GM21737 (cell line): ENCODE data around the gene SLC6A15.

ENCODE experiments used
- ATAC-seq: cut with Tn5 transposase; IDR thresholded peaks from one replicate; pipeline ENCODE4 v1.9.1; 2021; ENCODE audit warnings: mild to moderate bottlenecking, moderate library complexity; ENCODE audit not compliant: unreplicated experiment

SLC6A15 gene

DNA sequence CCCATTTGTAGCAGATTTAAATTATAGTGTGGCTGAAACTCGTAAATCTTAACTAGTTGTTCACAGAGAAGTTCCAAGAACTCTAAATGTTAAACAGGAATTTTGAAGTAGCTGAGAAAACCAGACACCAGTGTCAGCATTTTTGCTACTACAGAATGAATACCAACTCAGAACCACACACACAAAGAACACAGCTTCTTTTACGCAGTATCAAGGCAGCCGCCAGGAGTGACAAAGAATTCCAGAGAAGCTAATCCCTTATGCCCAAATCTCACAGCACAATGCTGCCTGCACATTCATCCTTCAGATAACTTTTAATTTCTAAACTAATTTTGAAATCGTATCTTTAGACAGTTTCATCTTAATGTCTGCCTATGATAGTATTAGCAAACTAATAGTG lies 37.4 kb downstream of the SLC6A15 start:
- ATAC-seq, result no peak

DNA sequence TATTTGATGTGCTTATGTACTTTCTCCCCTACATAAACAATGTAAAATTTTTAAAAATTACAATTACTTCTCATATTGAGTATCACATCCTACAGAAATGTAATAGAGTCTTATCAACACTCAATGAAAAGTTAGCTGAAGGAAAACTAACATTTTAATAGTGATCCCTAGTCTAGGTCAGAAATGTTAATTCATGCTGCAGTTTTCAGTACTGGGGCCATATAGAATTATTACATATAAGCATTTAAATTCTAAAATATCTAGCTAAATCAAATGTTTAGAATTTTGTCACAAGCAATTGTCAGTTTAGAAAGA lies 37.8 kb downstream of the SLC6A15 start:
- no peak for ATAC-seq

DNA sequence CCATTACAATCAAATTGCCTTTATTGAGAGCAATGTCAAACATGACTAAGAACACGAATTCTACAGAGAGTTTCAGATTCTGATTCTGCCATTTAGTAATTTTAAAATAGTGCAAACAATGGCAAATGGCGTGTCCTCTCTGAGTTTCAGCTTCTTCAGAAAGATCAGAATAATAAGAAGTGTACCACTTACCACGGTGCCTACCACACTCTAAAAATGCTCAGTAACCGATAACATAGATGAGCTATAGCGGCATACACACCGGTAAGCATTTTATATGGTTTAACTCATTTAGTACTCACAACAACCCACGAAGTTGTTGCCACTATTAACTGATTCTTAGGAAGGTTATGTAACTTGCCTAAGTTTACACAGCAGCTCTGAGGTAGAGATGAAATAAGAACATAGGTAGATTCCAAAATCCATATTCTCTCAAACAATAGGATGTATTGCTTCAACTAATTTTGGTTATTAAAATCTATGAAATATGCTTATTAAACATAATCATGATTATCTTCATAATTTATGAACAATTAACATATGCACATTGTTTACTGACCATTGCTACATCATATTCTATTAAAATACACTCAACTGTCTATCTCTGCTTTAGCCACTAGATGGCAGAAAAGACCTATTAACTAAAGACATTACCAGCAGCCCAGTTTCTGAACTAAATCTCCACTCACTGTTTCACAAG lies 38.3 kb downstream of the SLC6A15 start:
- ATAC-seq, result peak; percentile 90

DNA sequence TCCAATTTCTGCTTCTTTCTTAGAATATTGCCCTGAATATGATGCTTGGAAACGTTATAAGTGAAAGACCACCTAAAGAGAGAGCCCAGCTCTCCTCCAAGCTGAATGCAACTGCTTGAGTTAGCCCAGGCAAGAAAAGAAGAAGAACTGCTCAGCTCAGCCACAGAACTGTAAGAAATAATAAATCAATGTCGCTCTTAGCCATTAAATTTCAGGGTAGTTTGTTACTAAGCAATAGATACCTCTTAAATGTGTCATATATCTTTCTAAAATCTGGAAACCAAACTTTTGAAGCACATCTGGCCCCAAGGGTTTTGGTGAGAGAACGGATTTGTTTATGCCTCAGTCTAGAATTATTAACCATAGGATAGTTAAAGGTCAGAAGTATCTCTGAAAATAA lies 50.4 kb downstream of the SLC6A15 start:
- ATAC-seq, result no peak

DNA sequence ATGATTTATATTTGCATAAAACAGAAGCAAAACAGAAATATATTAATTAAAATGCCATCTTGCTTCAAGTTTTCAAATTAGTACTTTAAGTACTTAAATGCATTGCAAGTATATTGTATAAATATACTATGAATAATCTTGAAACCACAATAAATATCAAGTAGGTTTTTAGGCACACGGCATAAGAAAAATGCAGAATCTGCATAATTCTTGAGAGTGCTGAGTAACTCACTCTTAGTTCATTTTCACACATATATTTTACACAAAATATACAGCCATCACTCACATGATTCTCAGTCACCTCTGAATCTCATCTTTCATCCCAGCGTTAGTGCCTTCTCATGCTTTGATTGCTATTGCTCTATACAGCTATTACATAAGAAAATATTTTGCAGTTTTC lies 51.9 kb downstream of the SLC6A15 start:
- ATAC-seq, result no peak

DNA sequence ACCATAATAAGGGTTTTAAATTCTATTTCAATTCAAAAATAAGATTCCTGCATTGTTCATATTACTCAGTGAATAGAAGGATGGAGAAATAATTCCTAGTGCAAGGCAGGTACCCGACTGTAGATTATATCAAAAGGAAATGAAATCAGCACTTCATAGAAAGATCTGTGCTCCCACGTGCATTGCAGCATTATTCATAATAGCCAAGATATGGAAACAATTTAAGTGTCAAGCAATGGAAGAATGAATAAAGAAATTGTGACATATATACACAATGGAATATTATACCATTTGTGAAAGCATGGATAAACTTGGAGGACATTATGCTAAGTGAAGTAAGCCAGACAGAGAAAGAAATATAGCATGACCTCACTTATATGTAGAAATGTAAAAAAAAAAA lies 53.8 kb downstream of the SLC6A15 start:
- no peak for ATAC-seq

DNA sequence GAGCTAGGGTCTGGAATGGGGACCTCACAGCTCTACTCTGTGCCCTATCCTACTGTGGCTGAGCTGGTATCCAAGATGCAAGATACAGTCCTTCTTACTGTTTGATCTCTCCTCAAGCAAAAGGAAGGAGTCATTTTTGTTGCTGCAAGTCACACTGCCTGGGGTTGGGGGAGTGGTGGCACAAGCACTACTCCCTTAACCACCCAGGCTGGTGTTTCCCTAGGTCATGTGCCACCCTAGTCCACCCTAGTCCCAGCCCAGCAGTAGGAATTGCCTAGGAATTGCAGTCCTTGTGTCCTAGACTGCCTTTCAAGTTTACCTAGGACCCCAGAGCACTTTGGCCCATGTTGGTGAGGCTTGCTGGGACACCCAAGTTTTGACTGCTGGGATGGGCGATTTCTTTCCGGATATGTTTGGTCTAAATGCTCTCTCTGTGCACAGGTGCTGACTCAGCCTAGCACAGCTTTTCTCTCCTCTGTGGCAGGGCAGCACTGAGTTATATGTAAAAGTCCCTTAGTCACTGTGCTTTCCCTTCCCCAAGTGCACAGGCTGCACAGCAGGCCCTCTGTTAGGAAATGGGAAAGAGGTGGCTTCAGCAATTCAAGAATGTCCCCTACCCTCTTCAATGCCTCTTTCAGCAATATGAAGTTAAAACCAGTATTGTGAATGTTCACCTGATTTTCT lies 54.9 kb downstream of the SLC6A15 start:
- ATAC-seq, result no peak

DNA sequence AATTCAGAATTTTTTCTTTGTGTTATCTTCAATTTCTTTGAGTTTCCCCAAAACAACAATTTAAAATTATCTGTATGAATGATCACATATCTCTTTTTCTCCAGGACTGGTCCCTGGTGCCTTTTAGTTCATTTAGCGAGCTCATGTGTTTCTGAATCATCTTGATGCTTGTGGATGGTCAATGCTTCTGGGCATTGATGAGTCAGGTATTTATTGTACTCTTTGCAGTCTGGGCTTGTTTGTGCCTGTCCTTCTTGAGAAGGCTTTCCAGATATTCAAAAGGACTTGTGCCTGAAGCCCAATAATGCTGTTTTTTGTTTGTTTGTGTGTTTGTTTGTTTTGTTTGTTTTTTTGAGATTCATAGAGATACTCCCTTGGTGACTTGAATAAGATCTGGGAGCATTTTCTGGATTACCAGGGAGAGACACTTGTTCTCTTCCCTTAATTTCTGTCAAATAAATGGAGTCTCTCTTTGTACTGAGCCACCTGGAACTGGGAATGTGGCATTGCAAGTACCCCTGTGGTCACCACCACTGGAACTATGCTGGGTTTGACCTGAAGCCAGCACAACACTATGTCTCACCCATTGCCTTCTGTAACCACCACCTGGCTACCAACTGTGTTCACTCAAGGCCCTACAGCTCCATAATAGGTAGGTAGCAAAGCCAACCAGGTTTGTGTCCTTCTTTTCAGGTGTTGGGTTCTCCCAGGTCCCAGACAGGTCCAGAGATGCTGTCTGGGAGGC lies 56.3 kb downstream of the SLC6A15 start:
- ATAC-seq, result no peak

DNA sequence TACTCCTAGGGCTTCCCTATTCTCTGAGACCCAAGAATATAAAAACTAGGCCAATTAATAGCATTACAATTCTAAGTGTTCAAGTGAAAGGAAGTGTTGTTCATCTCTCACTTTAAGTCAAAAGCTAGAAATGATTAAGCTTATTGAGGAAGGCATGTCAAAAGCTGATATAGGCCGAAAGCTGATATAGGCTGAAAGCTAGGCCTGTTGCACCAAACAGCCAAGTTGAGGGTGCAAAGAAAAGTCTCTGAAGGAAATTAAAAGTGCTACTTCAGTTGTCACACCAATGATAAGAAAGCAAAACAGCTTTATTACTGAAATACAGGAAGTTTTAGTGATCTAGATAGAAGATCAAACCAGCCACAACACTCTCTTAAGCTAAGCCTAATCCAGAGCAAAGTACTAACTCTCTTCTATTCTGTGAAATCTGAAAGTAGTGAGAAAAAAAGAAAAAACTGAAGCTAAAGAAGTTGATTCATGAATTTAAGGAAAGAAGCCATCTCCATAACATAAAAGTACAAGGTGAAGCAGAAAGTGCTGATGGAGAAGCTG lies 68.9 kb downstream of the SLC6A15 start:
- ATAC-seq, result no peak

DNA sequence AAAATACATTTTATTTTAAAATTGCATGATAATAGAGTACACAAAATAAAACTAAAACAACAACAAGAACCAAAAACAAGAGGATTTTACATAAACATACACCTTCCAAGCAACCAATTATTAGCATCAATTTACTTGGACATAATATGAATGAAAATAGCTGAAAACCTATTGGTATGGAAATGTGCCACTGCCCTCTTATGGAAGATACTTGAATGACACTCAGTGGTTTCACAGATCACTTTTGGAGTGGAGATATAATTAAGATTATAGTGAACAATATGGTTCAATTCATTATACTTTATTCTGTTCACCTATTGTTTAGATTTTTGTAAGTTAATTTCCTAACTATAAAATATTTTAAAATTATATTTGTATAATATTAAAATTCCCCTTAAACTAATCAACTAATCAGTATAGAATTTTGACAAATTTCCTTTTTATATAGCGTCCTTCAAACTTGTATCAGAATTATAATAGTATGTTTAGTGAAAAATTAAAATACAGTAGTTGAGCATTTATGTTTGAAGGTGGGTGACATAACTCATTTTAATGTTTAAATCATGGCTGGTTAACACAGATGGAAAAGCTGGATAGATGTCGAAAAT lies 70.1 kb downstream of the SLC6A15 start:
- ATAC-seq, result no peak

DNA sequence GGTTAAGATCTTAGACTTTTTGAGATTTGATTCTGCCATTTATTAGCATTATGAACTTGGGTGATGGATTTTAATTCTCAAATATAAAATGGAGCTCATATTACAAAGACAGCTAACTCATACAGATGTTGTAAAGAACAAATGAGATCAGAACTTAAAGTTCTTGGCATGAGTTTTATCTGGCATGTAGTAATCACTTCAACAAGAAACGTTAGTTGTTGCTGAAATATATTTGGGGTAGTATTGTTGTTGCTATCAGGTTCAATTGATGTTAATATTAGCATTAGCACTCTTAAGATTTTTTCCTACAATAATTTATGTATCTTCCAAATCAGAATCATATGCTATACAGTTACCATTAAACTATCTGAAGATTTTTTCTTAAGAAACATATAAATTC lies 71.0 kb downstream of the SLC6A15 start:
- no peak for ATAC-seq

DNA sequence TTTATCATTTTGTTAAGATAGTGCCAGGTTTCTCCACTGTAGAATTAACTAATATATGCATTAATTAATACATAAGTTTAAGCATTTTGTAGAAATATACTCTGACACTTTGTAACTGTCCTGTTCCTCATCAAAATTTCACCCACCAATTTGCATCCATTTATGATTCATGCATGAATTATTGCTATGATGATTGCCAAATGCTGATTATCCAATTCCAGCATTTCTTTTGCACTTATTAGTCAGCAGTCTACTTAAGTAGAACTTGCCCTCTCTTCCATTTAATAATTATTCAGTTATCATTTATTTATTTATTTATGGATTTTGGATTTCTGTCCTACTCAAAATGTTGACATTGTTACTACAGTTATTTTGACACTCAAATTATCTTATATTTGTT lies 72.2 kb downstream of the SLC6A15 start:
- ATAC-seq, result no peak

DNA sequence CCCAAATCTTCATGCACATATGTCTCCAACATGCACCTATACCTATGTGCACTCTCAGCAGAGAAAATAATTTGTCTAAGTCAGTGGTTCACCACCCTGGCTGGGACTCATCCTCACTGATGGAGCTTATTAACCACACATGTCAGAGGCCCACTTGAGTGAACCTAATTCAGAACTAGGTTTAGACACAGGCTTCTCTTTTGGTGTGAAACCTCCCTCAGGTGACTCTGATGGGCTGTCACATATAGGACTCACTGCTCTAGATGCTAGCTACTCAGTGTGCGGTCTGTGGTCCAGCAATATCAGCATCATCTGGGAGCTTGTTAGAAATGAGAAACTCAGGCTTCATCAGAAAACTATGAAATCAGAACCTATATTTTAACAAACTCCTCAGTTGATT lies 85.7 kb downstream of the SLC6A15 start:
- no peak for ATAC-seq

DNA sequence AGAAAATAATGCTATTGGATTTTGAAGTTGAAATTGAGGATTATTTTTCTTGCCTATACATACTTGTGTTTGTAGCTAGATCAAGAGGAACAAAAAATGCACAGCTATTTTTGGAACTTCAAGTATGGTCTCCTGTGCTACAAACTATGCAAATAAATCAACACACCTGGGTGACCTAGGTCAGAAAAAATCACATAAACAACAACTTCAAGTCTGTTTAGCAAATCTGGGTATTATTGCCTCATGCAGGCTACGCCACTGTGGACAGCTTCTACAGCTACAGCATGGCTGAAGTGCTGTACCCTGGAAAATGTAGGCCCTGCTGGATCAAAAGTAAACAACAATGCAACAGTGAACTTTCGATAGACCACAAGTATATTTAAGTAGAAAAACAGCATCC lies 87.5 kb downstream of the SLC6A15 start:
- ATAC-seq, result no peak

DNA sequence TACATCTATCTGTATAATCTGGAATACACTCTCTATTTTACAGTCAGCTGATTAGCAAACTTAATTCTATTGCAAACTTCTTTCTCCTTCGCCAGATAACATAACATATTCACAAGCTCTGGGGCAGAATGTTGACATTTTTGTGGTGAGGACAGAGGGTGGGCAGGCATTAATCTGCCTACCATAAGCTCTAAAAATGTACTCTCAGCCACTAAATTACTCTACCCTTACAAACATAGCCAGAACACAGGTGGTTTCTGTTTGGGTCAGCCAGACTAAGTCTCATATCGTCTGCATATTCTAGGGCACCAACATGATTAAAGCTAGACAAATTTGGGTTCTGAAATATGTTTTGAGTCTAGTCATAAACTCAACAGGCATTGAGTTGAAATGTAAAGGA lies 90.1 kb downstream of the SLC6A15 start:
- no peak for ATAC-seq

DNA sequence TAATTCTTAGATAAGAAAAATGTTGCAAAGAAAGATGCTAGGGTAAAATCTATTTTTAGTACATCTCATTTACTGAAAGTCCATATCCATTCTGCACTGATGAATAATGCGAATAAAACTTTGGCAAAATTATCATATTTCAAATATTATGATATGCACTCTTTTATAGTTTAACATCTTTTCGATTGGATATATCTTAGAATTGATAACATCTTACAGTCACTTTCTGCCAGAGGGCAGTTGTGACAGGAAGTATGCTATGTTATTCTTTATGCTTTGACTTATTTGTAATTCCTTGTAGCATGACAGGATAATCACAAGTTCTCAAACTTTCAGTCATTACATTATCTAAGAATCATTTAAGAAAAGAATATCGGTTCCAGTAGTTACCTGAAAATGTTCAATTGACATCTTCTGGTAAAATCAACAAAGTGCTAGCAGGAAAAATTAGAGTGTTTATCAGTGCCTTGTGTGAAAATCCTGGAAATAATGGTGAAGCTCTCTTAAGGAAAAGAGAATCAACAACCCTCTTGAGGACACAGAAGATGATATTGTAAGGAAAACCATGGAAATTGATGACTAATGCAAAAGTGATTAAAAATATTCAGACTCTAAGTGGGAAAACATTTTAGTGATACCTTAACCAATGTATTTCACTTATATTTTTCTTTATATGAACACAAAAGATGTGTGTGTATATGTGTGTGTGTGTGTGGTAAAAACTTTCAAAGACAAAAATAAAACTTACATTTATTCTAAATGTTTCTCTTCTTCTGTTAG lies 95.5 kb downstream of the SLC6A15 start:
- no peak for ATAC-seq

DNA sequence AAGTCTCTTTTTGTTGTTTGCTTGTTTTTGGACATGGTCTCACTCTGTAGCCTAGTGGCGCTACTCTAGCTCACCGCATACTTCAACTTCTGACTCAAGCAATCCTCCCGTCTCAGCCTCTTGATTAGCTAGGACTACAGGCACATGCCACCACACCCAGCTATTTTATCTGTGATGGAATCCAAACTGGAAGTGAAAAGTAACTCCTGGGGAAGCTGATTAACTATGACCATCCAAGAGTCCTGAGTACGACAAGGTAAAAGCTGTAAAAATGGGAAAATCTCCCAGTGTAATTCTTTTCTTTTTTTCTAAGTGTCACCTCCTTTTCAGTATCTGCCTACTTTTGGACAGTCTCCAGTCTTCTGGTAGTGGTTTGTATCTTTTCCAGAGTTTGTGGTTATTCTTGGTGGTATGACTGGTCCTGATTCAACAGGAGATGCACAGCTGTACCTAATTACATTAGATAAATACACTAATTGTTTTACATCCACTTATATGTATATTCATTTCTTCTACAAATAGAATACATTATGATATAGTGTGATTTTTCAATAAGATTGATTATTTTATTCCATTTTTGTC lies 97.8 kb downstream of the SLC6A15 start:
- ATAC-seq, result no peak

DNA sequence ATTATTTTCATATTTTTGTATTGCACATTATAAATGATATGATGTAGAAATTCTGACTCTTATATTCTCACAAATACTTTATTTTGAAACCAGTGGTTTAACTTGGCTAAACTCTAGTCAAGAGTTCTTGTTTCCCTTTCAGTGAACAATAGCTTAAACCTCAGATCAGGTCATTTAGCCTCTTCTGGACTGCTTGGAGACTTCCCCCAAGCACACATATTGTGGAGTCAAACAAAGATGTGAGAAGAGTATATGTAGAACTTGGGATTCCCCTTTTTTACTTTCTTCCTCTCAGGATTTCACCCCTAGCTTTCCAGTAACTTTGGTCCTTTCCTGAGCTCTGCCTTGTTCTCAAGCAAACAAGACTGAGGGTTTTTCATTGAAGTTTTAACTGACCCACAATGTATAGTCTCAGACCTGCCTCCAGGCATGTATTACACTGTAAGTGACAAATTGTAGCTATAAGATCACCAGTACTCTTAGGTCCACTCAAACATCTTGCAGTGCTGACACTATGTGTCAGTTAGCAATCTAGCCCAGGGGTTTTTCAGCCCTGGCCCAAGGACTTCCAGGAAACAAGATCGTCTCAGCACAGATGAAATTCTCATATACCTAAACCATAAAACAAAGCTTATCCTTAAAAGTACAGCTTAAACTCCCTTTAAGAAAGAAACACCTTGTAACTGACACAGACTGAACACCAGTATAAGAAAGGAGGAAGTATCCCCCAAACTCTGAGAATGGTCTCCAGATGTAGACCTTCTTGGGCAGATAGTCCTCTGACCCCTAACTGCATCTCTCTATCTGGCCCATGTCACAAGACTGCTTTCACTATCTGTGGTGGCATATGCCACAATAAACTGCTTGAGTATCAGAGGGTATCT lies 98.6 kb downstream of the SLC6A15 start:
- peak; percentile 67 for ATAC-seq

DNA sequence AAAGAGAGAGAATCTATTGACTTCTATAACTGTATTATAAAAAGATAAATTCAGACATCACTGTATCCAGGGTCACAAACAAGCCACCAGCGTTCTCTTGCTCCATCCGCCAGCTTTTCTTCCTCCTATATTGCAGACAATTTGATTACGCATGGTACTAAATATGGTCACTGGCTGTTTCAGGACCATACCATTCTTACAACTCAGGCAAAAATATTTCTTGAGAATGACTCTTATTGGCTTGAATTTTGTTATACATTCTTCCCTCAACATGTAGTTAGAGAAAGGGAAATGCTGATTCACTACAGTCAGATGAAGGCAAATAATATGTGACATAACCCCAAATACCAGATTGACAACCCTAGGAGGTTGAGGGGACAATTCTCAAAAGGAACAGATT lies 101.3 kb downstream of the SLC6A15 start:
- no peak for ATAC-seq
